Stomach (tissue), 9 donors: ENCODE data around the gene STK11IP. TPM values are rescaled to one million over a fixed set of nuclear protein-coding genes. Genes with fewer than 3 reads are reported as not detected.
A peak's percentile ranks its signal among the peaks of the same experiment; 100 is the strongest.

ENCODE experiments used
- DNase-seq, 2 donors: peaks; one replicate each; pipeline versions ENCODE4 v3.0.0 to v3.0.0-alpha.2; 2013 to 2019
- H3K27ac ChIP-seq, 5 donors: fragments of 200-600 bp in 4 of 5; sonication (generic) in 4 of 5; one replicate each; pipeline ENCODE4 v1.5.1; 2013 to 2019; ENCODE audit warnings: mild to moderate bottlenecking in 1 of 5, moderate library complexity in 1 of 5
- H3K27me3 ChIP-seq, 3 donors: fragments of 200-600 bp; sonication (generic); one replicate each; pipeline ENCODE4 v1.5.1; 2017 to 2019; ENCODE audit warnings: mixed run types in 1 of 3
- H3K36me3 ChIP-seq, 4 donors: fragments of 200-600 bp; sonication (generic); 1 replicate in 3 of 4; 2 replicates in 1 of 4; pipeline ENCODE4 v1.5.1; 2016 to 2019
- H3K4me1 ChIP-seq, 4 donors: fragments of 200-600 bp; sonication (generic); one replicate each; pipeline ENCODE4 v1.5.1; 2016 to 2019
- H3K4me3 ChIP-seq, 4 donors: fragments of 200-600 bp; sonication (generic) in 3 of 4; one replicate each; pipeline ENCODE4 v1.5.1; 2016 to 2019; ENCODE audit warnings: mild to moderate bottlenecking in 1 of 4
- H3K9me3 ChIP-seq, 4 donors: fragments of 200-600 bp; sonication (generic); one replicate each; pipeline ENCODE4 v1.5.1; 2016 to 2019
- EP300 ChIP-seq: sonication (generic); formaldehyde crosslinking; IDR thresholded peaks from one replicate; pipeline ENCODE4 v1.6.1; 2017; ENCODE audit warnings: antibody characterized with exemption
- POLR2A ChIP-seq, 4 donors: fragments of 450-650 bp; IDR thresholded peaks; one replicate each; pipeline ENCODE4 v1.6.1; 2016; ENCODE audit warnings: antibody characterized with exemption in 4 of 4, control low read depth in 2 of 4, mild to moderate bottlenecking in 1 of 4, moderate library complexity in 1 of 4
- POLR2AphosphoS5 ChIP-seq, 3 donors: sonication (generic); formaldehyde crosslinking; IDR thresholded peaks; one replicate each; pipeline ENCODE4 v1.6.1; 2016; ENCODE audit warnings: antibody characterized with exemption in 3 of 3
- WGBS, 5 donors: extraction: QIAGEN DNeasy Blood & Tissue Kit in 3 of 5; methylation state at CpG; one replicate each; pipeline versions ENCODE4 v1.1.5 to v1.1.7; 2013 to 2018; 5-methylcytosine and 5-hydroxymethylcytosine counted together
- intact Hi-C: fragments of 100-400 bp; cut with DNase I; formaldehyde crosslinking; loops from one replicate; pipeline ENCODE4 v1.15.1; 2023; ENCODE audit warnings: low total_unique reads
- polyA plus RNA-seq, 3 donors: library from polyadenylated mRNA; stranded (reverse); fragments of 200-250 nt; gene quantifications; one replicate each; pipeline ENCODE4 v1.2.3, GENCODE V29; 2013
- total RNA-seq, 5 donors: library from RNA; depleted of rRNA; stranded (reverse); fragments of >200 nt; gene quantifications; one replicate each; pipeline versions ENCODE4 v1.1.0 to v1.2.3, GENCODE V29; 2014 to 2016
- TF ChIP-seq, protein P1 (sequence below), 7 experiments: fragments of 450-650 bp in 4 of 7; fragments of 200-600 bp in 3 of 7; sonication (generic) in 3 of 7; IDR thresholded peaks; one replicate each; pipeline ENCODE4 v1.5.1; 2016 to 2019; ENCODE audit warnings: antibody characterized with exemption in 7 of 7, control low read depth in 2 of 7, mild to moderate bottlenecking in 1 of 7
- donor health status: healthy with polysubstance abuse.
- donor health status: Bipolar disorder and iron deficiency.
- donor health status: healthy.

STK11IP gene
- total and polyA plus RNA-seq, 8 donors: 6.8 to 89.5 (median 14.6) TPM

DNA sequence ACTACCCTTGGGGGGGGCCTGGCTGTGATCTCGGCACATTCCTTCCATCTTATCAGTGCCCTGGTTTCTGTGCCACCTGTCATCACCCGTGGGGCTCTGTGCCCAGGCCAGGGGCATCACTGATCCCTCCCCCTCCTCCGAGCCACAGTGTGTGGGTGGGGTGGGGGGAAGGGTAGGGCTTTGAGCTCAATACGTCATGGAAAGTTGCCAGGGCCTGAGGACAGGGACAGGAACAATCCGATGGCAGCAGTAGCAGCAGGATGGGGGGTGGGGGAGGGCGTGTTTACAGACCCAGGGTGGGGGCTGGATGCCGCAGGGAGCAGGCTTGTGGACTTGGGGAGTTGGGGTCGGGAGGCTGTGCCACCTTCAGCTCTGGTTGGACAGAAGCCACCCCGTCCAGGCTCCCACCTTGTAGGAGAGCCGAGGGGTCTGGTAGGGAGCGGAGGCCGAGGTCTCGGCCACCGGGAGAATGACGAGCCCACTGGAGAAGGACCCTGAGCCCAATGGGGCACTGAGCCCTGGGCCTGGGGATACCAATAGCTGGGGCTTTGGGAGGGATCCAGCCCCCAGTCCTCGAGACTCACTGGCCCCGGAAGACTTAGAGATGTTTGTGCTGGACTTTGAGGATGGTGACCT, 33.2 kb downstream of the STK11IP start:
- Histone ChIP-seq H3K27ac (no peak overlapping the region), H3K9me3 (no peaks in the 10 kb centered on the region), H3K4me1 (peaks cover 6 to 16% (median 8%) of the 10 kb centered on the region in 4 donors), H3K27me3 (peaks cover 0 to 35% (median 23%) of the 10 kb centered on the region in 3 donors), H3K4me3 (no peak overlapping the region), H3K36me3 (no peaks in the 10 kb centered on the region)
- WGBS, 5 donors: 68 to 82% (median 73%) methylated on average over 17 of the region's 17 CpGs
- TF ChIP-seq EP300: no peak
- TF ChIP-seq POLR2AphosphoS5 (IDR thresholded peaks at IDR 0.05): no peak
- TF ChIP-seq, protein P1, sequence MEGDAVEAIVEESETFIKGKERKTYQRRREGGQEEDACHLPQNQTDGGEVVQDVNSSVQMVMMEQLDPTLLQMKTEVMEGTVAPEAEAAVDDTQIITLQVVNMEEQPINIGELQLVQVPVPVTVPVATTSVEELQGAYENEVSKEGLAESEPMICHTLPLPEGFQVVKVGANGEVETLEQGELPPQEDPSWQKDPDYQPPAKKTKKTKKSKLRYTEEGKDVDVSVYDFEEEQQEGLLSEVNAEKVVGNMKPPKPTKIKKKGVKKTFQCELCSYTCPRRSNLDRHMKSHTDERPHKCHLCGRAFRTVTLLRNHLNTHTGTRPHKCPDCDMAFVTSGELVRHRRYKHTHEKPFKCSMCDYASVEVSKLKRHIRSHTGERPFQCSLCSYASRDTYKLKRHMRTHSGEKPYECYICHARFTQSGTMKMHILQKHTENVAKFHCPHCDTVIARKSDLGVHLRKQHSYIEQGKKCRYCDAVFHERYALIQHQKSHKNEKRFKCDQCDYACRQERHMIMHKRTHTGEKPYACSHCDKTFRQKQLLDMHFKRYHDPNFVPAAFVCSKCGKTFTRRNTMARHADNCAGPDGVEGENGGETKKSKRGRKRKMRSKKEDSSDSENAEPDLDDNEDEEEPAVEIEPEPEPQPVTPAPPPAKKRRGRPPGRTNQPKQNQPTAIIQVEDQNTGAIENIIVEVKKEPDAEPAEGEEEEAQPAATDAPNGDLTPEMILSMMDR (IDR thresholded peaks at IDR 0.05): no peak
- intact Hi-C loops: no loop called here
- no peak for DNase-seq

- H3K27ac ChIP-seq: no peak overlapping the region
- no peaks in the 10 kb centered on the region for H3K36me3 ChIP-seq
- H3K4me3 ChIP-seq: no peak overlapping the region
- WGBS, 5 donors: 64 to 83% (median 73%) methylated on average over 8 to 9 of the region's 9 CpGs
- intact Hi-C loops: no loop called here
- no peaks in the 10 kb centered on the region for H3K9me3 ChIP-seq
- H3K4me1 ChIP-seq: peaks cover 6 to 16% (median 8%) of the 10 kb centered on the region in 4 donors
- peaks cover 0 to 30% (median 23%) of the 10 kb centered on the region in 3 donors for H3K27me3 ChIP-seq
- TF ChIP-seq, protein P1 (IDR thresholded peaks at IDR 0.05): no peak
- TF ChIP-seq POLR2A (IDR thresholded peaks at IDR 0.05) (no peak), POLR2AphosphoS5 (IDR thresholded peaks at IDR 0.05) (no peak), EP300 (no peak)
- DNase-seq: no peak
Measured at GRCh38 chr2:219631406-219631891, 33.8 kb downstream of the STK11IP start.

DNA sequence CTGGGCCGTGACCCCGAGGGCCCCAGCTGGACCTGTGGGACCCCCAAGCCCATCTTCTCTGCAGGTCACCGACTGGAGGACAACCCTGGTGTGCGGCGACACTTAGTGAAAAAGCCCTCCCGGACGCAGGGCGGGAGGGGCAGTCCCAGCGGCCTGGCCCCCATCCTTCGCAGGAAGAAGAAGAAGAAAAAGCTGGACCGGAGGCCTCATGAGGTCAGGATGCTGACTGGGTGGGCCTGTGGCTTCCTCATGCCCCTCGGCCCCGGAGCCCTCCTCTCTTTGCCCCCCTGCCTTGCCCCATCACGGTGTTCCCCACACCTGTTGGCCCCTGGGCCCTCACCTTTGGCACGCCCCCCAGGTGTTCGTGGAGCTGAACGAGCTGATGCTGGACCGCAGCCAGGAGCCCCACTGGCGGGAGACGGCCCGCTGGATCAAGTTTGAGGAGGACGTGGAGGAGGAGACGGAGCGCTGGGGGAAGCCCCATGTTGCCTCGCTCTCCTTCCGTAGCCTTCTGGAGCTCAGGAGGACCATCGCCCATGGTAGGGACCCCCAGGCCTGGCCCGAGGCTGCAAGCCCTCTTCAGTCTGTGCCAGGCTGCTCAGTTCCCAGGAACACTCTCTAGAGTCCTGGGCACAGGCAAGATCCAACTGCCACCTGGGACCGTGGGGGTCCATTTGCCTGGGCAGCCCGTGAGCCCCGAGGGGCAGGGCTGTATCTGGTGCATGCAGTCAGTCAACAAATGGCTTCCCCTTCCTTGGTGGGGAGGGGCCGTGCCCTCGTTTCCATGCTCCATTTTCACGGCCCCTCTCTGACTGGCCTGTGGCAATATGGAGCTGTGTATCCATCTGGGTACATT, 34.5 kb downstream of the STK11IP start:
- no peaks in the 10 kb centered on the region for H3K9me3 ChIP-seq
- H3K4me1 ChIP-seq: peaks cover 6 to 13% (median 8%) of the 10 kb centered on the region in 4 donors
- 81 to 87% (median 84%) methylated on average over 23 to 34 of the region's 34 CpGs for WGBS, 5 donors
- H3K27me3 ChIP-seq: peaks cover 0 to 23% (median 17%) of the 10 kb centered on the region in 3 donors
- TF ChIP-seq EP300 (no peak), POLR2AphosphoS5 (IDR thresholded peaks at IDR 0.05) (no peak), POLR2A (IDR thresholded peaks at IDR 0.05) (no peak)
- TF ChIP-seq, protein P1 (IDR thresholded peaks at IDR 0.05): no peak
- H3K4me3 ChIP-seq: no peak overlapping the region
- no peaks in the 10 kb centered on the region for H3K36me3 ChIP-seq
- intact Hi-C loops: no loop called here
- H3K27ac ChIP-seq: no peak overlapping the region
- DNase-seq: peak in 1 of 2 donors; percentile 11

GRCh38 chr2:219632760-219633105, 35.1 kb downstream of the STK11IP start:
- Histone ChIP-seq H3K27me3 (peaks cover 0 to 19% (median 14%) of the 10 kb centered on the region in 3 donors), H3K4me3 (no peak overlapping the region), H3K27ac (no peak overlapping the region), H3K9me3 (no peaks in the 10 kb centered on the region), H3K4me1 (peaks cover 4 to 9% (median 6%) of the 10 kb centered on the region in 4 donors), H3K36me3 (no peaks in the 10 kb centered on the region)
- 80 to 92% (median 90%) methylated on average over 4 to 8 of the region's 8 CpGs for WGBS, 5 donors
- DNase-seq: peak in 1 of 2 donors; percentile 20
- TF ChIP-seq, protein P1 (IDR thresholded peaks at IDR 0.05): no peak
- intact Hi-C loops: no loop called here
